ENCODE measurements around the gene SERPINB2. TPM values are rescaled to one million over a fixed set of nuclear protein-coding genes. Genes with fewer than 3 reads are reported as not detected.
"Not testable (repeated sequence)": the region's sequence is repeated elsewhere in the genome, so short reads cannot be mapped to it uniquely, and the experiment has no call there.

The SERPINB2 gene
- total RNA-seq, 1 experiment from 2014 or later = not detected

GRCh38 chr18:63940008-63940407 lies 52.5 kb downstream of the SERPINB2 start (continued):
- TF ChIP-seq AFF4 (CRISPR knock-in tag; IDR thresholded peaks at IDR 0.05; ENCODE audit: borderline replicate concordance) (no peak), GRHL2 (CRISPR knock-in tag; IDR thresholded peaks at IDR 0.05; ENCODE audit: insufficient replicate concordance, severe bottlenecking) (no peak), FOXP1 (CRISPR knock-in tag; IDR thresholded peaks at IDR 0.05; ENCODE audit: borderline replicate concordance) (no peak), TP53 (CRISPR knock-in tag; IDR thresholded peaks at IDR 0.05) (no peak), IRF2 (CRISPR knock-in tag; IDR thresholded peaks at IDR 0.05; ENCODE audit: borderline replicate concordance, low read depth) (no peak), MYBL2 (CRISPR knock-in tag; IDR thresholded peaks at IDR 0.05) (no peak), ZNF219 (CRISPR knock-in tag; IDR thresholded peaks at IDR 0.05; ENCODE audit: borderline replicate concordance) (no peak), USF1 (CRISPR knock-in tag; IDR thresholded peaks at IDR 0.05) (no peak)

- H3K4me1 Mint-ChIP-seq; POLR2A ChIA-PET; H3K27ac Mint-ChIP-seq; DNase-seq (ENCODE audit: low spot score); H3K36me3 Mint-ChIP-seq; ATAC-seq; H3K9me3 Mint-ChIP-seq: not testable (repeated sequence)
- CTCF ChIA-PET = interaction anchor here (1.3 kb wide), 3 partner anchors 10 to 54 kb away, joined by 3 to 9 read pairs (median 4); no protein-coding TSS in a partner anchor
- peak overlapping the region; percentile 31 for H3K4me3 Mint-ChIP-seq
- H3K27me3 Mint-ChIP-seq (ENCODE audit: low read depth) = peaks cover 14% of the 10 kb centered on the region
Measured at GRCh38 chr18:63940543-63941050, 53.1 kb downstream of the SERPINB2 start.

- H3K36me3 Mint-ChIP-seq = no peaks in the 10 kb centered on the region; the same call in 1 of the 2 replicates
- H3K4me3 Mint-ChIP-seq = no peak overlapping the region
- ChIA-PET CTCF (no interaction called here), POLR2A (no interaction called here)
- ATAC-seq (no peak), DNase-seq (ENCODE audit: low spot score) (no peak)
- peaks cover 6% of the 10 kb centered on the region for H3K9me3 Mint-ChIP-seq
- H3K27ac Mint-ChIP-seq = no peak overlapping the region
- H3K4me1 Mint-ChIP-seq = peaks cover 19% of the 10 kb centered on the region
- peaks cover 27% of the 10 kb centered on the region for H3K27me3 Mint-ChIP-seq (ENCODE audit: low read depth)
- TF ChIP-seq FOXP4 (CRISPR knock-in tag; IDR thresholded peaks at IDR 0.05) = no peak
- TF ChIP-seq GRHL2 (CRISPR knock-in tag; IDR thresholded peaks at IDR 0.05; ENCODE audit: insufficient replicate concordance, severe bottlenecking) = no peak
- no peak for TF ChIP-seq ZBTB21 (CRISPR knock-in tag; IDR thresholded peaks at IDR 0.05; ENCODE audit: borderline replicate concordance)
- TF ChIP-seq PRDM15 (CRISPR knock-in tag; IDR thresholded peaks at IDR 0.05) = no peak
- no peak for TF ChIP-seq PRRX2 (CRISPR knock-in tag; IDR thresholded peaks at IDR 0.05)
- TF ChIP-seq ELF4 (CRISPR knock-in tag; IDR thresholded peaks at IDR 0.05; ENCODE audit: low read depth) = no peak
- no peak for TF ChIP-seq FOXP1 (CRISPR knock-in tag; IDR thresholded peaks at IDR 0.05; ENCODE audit: borderline replicate concordance)
- no peak for TF ChIP-seq ZNF416 (CRISPR knock-in tag; IDR thresholded peaks at IDR 0.05)
- TF ChIP-seq USF2 (CRISPR knock-in tag; IDR thresholded peaks at IDR 0.05) = no peak
- no peak for TF ChIP-seq ATF1 (CRISPR knock-in tag; IDR thresholded peaks at IDR 0.05)
- TF ChIP-seq HMGXB4 (CRISPR knock-in tag; IDR thresholded peaks at IDR 0.05) = no peak
- TF ChIP-seq ZNF121 (CRISPR knock-in tag; IDR thresholded peaks at IDR 0.05) = no peak
Measured at GRCh38 chr18:63947051-63947790, 59.7 kb downstream of the SERPINB2 start.

All from WTC11 (cell line).